ENCODE measurements around the gene SETBP1.

- TF ChIP-seq TCF4 (CRISPR knock-in tag; IDR thresholded peaks at IDR 0.05; ENCODE audit: borderline replicate concordance) (no peak), ZNF8 (CRISPR knock-in tag; IDR thresholded peaks at IDR 0.05) (no peak), CSDC2 (CRISPR knock-in tag; IDR thresholded peaks at IDR 0.05) (no peak), GLIS3 (CRISPR knock-in tag; IDR thresholded peaks at IDR 0.05) (no peak), ZFP3 (CRISPR knock-in tag; IDR thresholded peaks at IDR 0.05) (no peak), PATZ1 (CRISPR knock-in tag; IDR thresholded peaks at IDR 0.05; ENCODE audit: borderline replicate concordance) (no peak), ZNF565 (CRISPR knock-in tag; conservative IDR thresholded peaks at IDR 0.05; ENCODE audit: low read depth) (no peak), CREB5 (CRISPR knock-in tag; IDR thresholded peaks at IDR 0.05; ENCODE audit: low read depth) (no peak), POU6F1 (CRISPR knock-in tag; IDR thresholded peaks at IDR 0.05; ENCODE audit: borderline replicate concordance, low read depth) (no peak), ZFP30 (CRISPR knock-in tag; IDR thresholded peaks at IDR 0.05) (no peak)
These were observed 110.2 kb downstream of the SETBP1 start for GRCh38 chr18:44790860-44791259.

Measured in SK-N-SH treated with all-trans-retinoic acid at 6 μM for 48 hours (cell line).